H9 (cell line): ENCODE results near the gene PARD3. TPM values are rescaled to one million over a fixed set of nuclear protein-coding genes. Genes with fewer than 3 reads are reported as not detected.

Source experiments
- DNase-seq: peaks from one replicate; pipeline ENCODE4 v3.0.0-alpha.2; 2017
- H2AFZ ChIP-seq: one replicate; pipeline ENCODE4 v1.6.1; 2013; ENCODE audit warnings: mild to moderate bottlenecking, low read length, control low read depth, moderate library complexity
- H2AK5ac ChIP-seq: 2 replicates; pipeline ENCODE4 v1.6.1; 2013; ENCODE audit warnings: low read length, control low read depth, mixed read lengths; ENCODE audit not compliant: insufficient read length
- H2BK120ac ChIP-seq: one replicate; pipeline ENCODE4 v1.6.1; 2013; ENCODE audit warnings: low read depth, mild to moderate bottlenecking, low read length, control low read depth, inconsistent platforms; ENCODE audit not compliant: poor library complexity, severe bottlenecking
- H2BK12ac ChIP-seq: 2 replicates; pipeline ENCODE4 v1.6.1; 2013; ENCODE audit warnings: low read length, control low read depth, mixed read lengths, low read depth; ENCODE audit not compliant: insufficient read length
- H2BK15ac ChIP-seq: 2 replicates; pipeline ENCODE4 v1.6.1; 2013; ENCODE audit warnings: low read depth, low read length, control low read depth
- H2BK20ac ChIP-seq: one replicate; pipeline ENCODE4 v1.6.1; 2013; ENCODE audit warnings: low read depth, mild to moderate bottlenecking, low read length, control low read depth, inconsistent platforms; ENCODE audit not compliant: poor library complexity, severe bottlenecking
- H2BK5ac ChIP-seq: 2 replicates; pipeline ENCODE4 v1.6.1; 2013; ENCODE audit warnings: low read length, control low read depth, mixed read lengths; ENCODE audit not compliant: insufficient read length
- H3K14ac ChIP-seq: 2 replicates; pipeline ENCODE4 v1.6.1; 2013; ENCODE audit warnings: low read length, control low read depth; ENCODE audit not compliant: insufficient read depth
- H3K18ac ChIP-seq: 2 replicates; pipeline ENCODE4 v1.6.1; 2013; ENCODE audit warnings: low read depth, mild to moderate bottlenecking, mixed read lengths, low read length, control low read depth; ENCODE audit not compliant: insufficient read length
- H3K23ac ChIP-seq: 2 replicates; pipeline ENCODE4 v1.6.1; 2013; ENCODE audit warnings: low read length, control low read depth, mixed read lengths, low read depth; ENCODE audit not compliant: insufficient read length
- H3K23me2 ChIP-seq: 2 replicates; pipeline ENCODE4 v1.6.1; 2013; ENCODE audit warnings: low read depth, mild to moderate bottlenecking, mixed read lengths, low read length, control low read depth; ENCODE audit not compliant: insufficient read length, poor library complexity, severe bottlenecking
- H3K27ac ChIP-seq: 2 replicates; pipeline ENCODE4 v1.5.1; 2013; ENCODE audit warnings: low read length, control low read depth, mixed read lengths, low read depth; ENCODE audit not compliant: insufficient read length
- H3K27me3 ChIP-seq: 2 replicates; pipeline ENCODE4 v1.6.1; 2013; ENCODE audit warnings: low read length, control low read depth, inconsistent platforms; ENCODE audit not compliant: insufficient read depth
- H3K4ac ChIP-seq: 2 replicates; pipeline ENCODE4 v1.6.1; 2013; ENCODE audit warnings: low read depth, mild to moderate bottlenecking, control low read depth, inconsistent platforms, low read length, moderate library complexity
- H3K4me1 ChIP-seq: 2 replicates; pipeline ENCODE4 v1.6.1; 2013; ENCODE audit warnings: low read length, control low read depth, inconsistent platforms; ENCODE audit not compliant: insufficient read depth
- H3K4me2 ChIP-seq: 2 replicates; pipeline ENCODE4 v1.6.1; 2013; ENCODE audit warnings: low read length, control low read depth, mixed read lengths; ENCODE audit not compliant: insufficient read length, insufficient read depth
- H3K56ac ChIP-seq: 2 replicates; pipeline ENCODE4 v1.6.1; 2013; ENCODE audit warnings: low read depth, mild to moderate bottlenecking, mixed read lengths, low read length, control low read depth; ENCODE audit not compliant: insufficient read length
- H3K79me1 ChIP-seq: 2 replicates; pipeline ENCODE4 v1.6.1; 2013; ENCODE audit warnings: low read depth, mild to moderate bottlenecking, moderate library complexity, low read length, control low read depth, inconsistent platforms; ENCODE audit not compliant: insufficient read depth, poor library complexity, severe bottlenecking
- H3K79me2 ChIP-seq: 2 replicates; pipeline ENCODE4 v1.6.1; 2013; ENCODE audit warnings: low read length, control low read depth, inconsistent platforms; ENCODE audit not compliant: insufficient read depth
- H3K9ac ChIP-seq: 2 replicates; pipeline ENCODE4 v1.6.1; 2013; ENCODE audit warnings: low read length, control low read depth, mixed read lengths; ENCODE audit not compliant: insufficient read length; ENCODE audit errors: extremely low read depth
- H3K9me3 ChIP-seq: one replicate; pipeline ENCODE4 v1.6.1; 2013; ENCODE audit warnings: low read depth, low read length, inconsistent platforms; ENCODE audit not compliant: control insufficient read depth
- H3T11ph ChIP-seq: one replicate; pipeline ENCODE4 v1.6.1; 2013; ENCODE audit warnings: mild to moderate bottlenecking, low read length, control low read depth, inconsistent platforms
- H4K20me1 ChIP-seq: one replicate; pipeline ENCODE4 v1.6.1; 2013; ENCODE audit not compliant: control insufficient read depth, insufficient read length, insufficient read depth
- H4K5ac ChIP-seq: 2 replicates; pipeline ENCODE4 v1.6.1; 2013; ENCODE audit warnings: low read depth, mild to moderate bottlenecking, mixed read lengths, low read length, control low read depth; ENCODE audit not compliant: insufficient read length
- H4K8ac ChIP-seq: replicated peaks from 2 replicates; pipeline ENCODE4 v1.6.1; 2013; ENCODE audit warnings: low read length, control low read depth, mixed read lengths, low read depth; ENCODE audit not compliant: insufficient read length
- H4K91ac ChIP-seq: 2 replicates; pipeline ENCODE4 v1.6.1; 2013; ENCODE audit warnings: low read depth, mild to moderate bottlenecking, moderate library complexity, mixed read lengths, low read length, control low read depth; ENCODE audit not compliant: insufficient read length
- H3K27ac Mint-ChIP-seq, 3 experiments: 2 replicates in 2 of 3; 3 replicates in 1 of 3; pipeline ENCODE4 v1.8.0; 2020 to 2021; ENCODE audit warnings: mixed read lengths in 3 of 3, mild to moderate bottlenecking in 1 of 3, moderate library complexity in 1 of 3
- H3K27me3 Mint-ChIP-seq: 2 replicates; pipeline ENCODE4 v1.8.0; 2021; ENCODE audit warnings: low read depth, mild to moderate bottlenecking, moderate library complexity, mixed read lengths
- H3K36me3 Mint-ChIP-seq, 3 experiments: 2 replicates in 2 of 3; 3 replicates in 1 of 3; pipeline ENCODE4 v1.8.0; 2020 to 2021; ENCODE audit warnings: low read depth in 3 of 3, mixed read lengths in 3 of 3; ENCODE audit not compliant: insufficient read depth in 1 of 3
- H3K4me1 Mint-ChIP-seq, 2 experiments: 2 replicates each; pipeline ENCODE4 v1.8.0; 2020; ENCODE audit warnings: mixed read lengths in 2 of 2
- H3K4me3 Mint-ChIP-seq, 2 experiments: 2 replicates in 1 of 2; 3 replicates in 1 of 2; pipeline ENCODE4 v1.8.0; 2020 to 2021; ENCODE audit warnings: mild to moderate bottlenecking in 2 of 2, mixed read lengths in 2 of 2, moderate library complexity in 1 of 2
- H3K9me3 Mint-ChIP-seq, 2 experiments: 2 replicates in 1 of 2; 3 replicates in 1 of 2; pipeline ENCODE4 v1.8.0; 2020; ENCODE audit warnings: mild to moderate bottlenecking in 2 of 2, mixed read lengths in 2 of 2, moderate library complexity in 1 of 2
- CTCF ChIP-seq: fragments of 200-600 bp; sonication (generic); conservative IDR thresholded peaks from 3 replicates; pipeline ENCODE4 v1.8.0; 2021; ENCODE audit warnings: antibody characterized with exemption, mild to moderate bottlenecking
- WGBS: extraction: QIAGEN DNeasy Blood & Tissue Kit; methylation state at CpG from one replicate; pipeline ENCODE4 v1.1.7; 2013; ENCODE audit warnings: missing lambda C conversion rate, low lambda C conversion rate, mixed read lengths; ENCODE audit not compliant: insufficient read length; ENCODE audit errors: extremely low coverage; 5-methylcytosine and 5-hydroxymethylcytosine counted together
- total RNA-seq: library from RNA; stranded (reverse); gene quantifications from 2 replicates; pipeline ENCODE4 v1.2.1, GENCODE V29; 2021

The PARD3 gene
- total RNA-seq, 1 experiment from 2014 or later: 44.7 TPM

- H3K79me2 ChIP-seq: no peaks in the 10 kb centered on the region
- no peak overlapping the region for H2AK5ac ChIP-seq
- no CpG with 5 or more reads among the region's 7 CpGs for WGBS
- H3K27ac ChIP-seq: no peak overlapping the region
- H3K23me2 ChIP-seq: no peaks in the 10 kb centered on the region
- no peak overlapping the region for H2BK5ac ChIP-seq
- H3K4me1 ChIP-seq: no peaks in the 10 kb centered on the region
- no peak overlapping the region for H2BK120ac ChIP-seq
- no peak overlapping the region for H2BK20ac ChIP-seq
- no peak overlapping the region for H3K4ac ChIP-seq
- H3K14ac ChIP-seq: no peak overlapping the region
- no peaks in the 10 kb centered on the region for H3K9me3 ChIP-seq
- H3K9ac ChIP-seq: no peak overlapping the region
- Mint-ChIP-seq H3K36me3 (peaks cover 0 to 3% (median 0%) of the 10 kb centered on the region in 3 experiments; a peak in 2 of 7 replicates), H3K4me1 (peaks cover 13 to 20% of the 10 kb centered on the region in 2 experiments), H3K27ac (no peak overlapping the region), H3K4me3 (no peak overlapping the region), H3K27me3 (no peaks in the 10 kb centered on the region), H3K9me3 (no peaks in the 10 kb centered on the region)
- H2AFZ ChIP-seq: no peak overlapping the region
- H4K5ac ChIP-seq: no peak overlapping the region
- H2BK12ac ChIP-seq: no peak overlapping the region
- no peak overlapping the region for H4K91ac ChIP-seq
- no peak overlapping the region for H3K18ac ChIP-seq
- no peaks in the 10 kb centered on the region for H4K20me1 ChIP-seq
- H3K23ac ChIP-seq: no peak overlapping the region
- H3K79me1 ChIP-seq: no peaks in the 10 kb centered on the region
- TF ChIP-seq CTCF: no peak
- H3K27me3 ChIP-seq: no peaks in the 10 kb centered on the region
- DNase-seq: no peak
- H2BK15ac ChIP-seq: no peak overlapping the region
- no peak overlapping the region for H3K56ac ChIP-seq
- no peak overlapping the region for H3T11ph ChIP-seq
- H3K4me2 ChIP-seq: no peak overlapping the region
- H4K8ac ChIP-seq: no peak overlapping the region
Observed at GRCh38 chr10:34217524-34217923, 597.6 kb downstream of the PARD3 start.
